DMS53 treated with DMSO at 0.1 percent for 48 hours (cell line): ENCODE results near the gene HOXB8.

Experiments used
- DNase-seq: peaks from one replicate; lab custom pipeline; 2025; ENCODE audit not compliant: unreplicated experiment; lab: John Stamatoyannopoulos, UW

Gene HOXB8

GRCh38 chr17:48624544-48625494, 9.7 kb upstream of the HOXB8 start:
- DNase-seq: no peak

DNA sequence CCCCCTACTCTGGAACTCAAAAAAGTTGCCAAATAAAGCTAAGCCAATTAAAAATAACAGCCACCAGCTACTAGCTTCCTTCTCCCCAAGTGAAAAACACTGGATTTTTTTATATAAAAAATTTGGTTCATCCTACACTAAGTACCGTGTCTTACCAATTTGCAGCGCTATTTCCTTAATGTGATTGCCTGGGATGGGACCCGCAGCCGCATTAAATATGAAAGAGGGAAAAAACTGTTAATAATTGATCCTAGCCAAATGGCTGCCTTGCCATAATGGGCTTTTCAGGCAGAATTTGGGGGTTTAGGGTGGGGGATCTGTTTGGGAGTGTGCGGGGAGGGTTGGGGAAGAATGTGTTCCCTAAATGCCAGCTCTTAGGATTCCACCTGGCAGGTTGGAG, 9.0 kb upstream of the HOXB8 start:
- no peak for DNase-seq

DNA sequence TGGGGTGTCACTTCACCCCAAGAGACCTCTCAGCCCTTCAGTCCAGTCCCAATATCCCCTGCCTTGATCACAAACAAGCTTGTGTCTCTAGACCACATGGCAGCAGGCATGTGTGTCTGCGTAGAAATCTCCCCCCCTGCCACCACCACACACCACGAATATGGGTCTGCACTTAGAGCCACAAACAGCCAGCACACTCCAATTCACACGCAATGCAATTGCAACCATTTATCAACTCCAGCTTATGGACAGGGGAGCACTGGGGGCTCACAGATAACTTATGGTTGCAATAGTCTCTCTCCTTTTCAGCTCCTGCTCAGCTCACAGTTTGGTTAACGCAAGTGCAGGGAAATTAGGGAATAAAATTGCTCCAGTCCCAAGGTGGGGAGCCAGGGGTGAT, 8.5 kb upstream of the HOXB8 start:
- DNase-seq: no peak

DNA sequence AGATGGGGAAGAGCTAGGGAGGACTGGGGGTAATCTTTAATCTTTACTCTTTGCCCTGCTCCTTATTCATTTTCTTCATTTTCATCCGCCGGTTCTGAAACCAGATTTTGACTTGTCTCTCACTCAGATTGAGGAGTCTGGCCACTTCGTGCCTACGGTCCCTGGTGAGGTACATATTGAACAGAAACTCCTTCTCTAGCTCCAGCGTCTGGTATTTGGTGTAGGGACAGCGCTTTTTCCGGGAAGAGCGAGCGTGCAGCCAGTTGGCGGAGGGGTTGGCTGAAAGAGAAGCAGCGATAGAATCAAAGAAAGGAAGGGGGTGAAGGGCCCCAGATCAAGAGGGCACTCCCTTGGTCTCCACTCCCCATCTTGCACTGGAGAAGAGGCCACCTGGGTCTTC, 7.8 kb upstream of the HOXB8 start:
- no peak for DNase-seq

DNA sequence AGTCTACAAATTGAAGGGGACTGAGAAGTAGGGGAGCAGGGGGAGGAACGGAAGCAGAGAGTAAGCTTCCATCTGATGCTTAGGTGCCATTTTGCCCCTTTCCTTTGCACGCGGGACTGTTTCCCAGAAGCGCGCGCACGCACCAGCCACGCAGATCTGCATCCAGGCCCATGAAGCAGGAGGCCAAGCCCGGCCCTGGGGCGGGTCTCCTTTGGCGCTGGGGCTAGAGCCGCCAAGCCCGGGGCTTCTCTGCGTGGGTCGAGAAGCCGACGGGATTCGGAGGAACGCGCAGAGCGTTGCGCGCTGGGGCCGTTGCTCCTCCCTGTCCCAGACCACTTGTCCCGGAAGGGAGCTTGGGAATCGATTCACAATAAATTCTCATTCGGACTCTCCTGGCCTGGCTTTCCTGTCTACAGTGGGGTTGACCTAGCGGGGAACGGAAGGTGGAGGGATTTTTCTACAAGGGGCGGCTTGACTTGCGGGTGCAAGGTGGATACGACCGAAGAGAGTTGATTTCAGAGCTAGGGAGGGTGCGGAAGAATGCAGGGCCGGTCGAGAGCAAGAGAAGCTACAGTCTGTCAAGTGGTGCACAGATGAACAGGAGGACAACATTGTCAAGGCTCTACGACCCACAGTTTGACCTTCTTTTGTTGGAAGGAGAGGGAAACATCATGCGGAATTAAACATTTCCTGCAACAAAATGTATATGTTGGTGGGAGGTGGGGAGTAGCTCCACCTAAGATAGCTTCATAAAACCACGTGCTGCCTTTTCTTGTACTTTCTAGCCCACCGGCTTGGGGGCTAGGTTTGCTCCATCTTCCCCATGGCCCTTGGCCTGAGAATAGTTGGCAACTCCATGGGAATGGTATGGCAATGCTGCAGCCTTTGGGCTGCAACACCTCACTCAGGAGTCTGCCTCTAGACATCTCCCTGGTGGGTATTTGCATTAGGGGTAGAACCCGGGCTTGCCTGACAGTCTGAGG, 6.6 kb upstream of the HOXB8 start:
- no peak for DNase-seq

GRCh38 chr17:48620461-48621139, 5.5 kb upstream of the HOXB8 start:
- no peak for DNase-seq

GRCh38 chr17:48619826-48620449, 4.8 kb upstream of the HOXB8 start:
- DNase-seq: no peak

- DNase-seq: peak; percentile 77
Measured at GRCh38 chr17:48618256-48618896, 3.3 kb upstream of the HOXB8 start.

DNA sequence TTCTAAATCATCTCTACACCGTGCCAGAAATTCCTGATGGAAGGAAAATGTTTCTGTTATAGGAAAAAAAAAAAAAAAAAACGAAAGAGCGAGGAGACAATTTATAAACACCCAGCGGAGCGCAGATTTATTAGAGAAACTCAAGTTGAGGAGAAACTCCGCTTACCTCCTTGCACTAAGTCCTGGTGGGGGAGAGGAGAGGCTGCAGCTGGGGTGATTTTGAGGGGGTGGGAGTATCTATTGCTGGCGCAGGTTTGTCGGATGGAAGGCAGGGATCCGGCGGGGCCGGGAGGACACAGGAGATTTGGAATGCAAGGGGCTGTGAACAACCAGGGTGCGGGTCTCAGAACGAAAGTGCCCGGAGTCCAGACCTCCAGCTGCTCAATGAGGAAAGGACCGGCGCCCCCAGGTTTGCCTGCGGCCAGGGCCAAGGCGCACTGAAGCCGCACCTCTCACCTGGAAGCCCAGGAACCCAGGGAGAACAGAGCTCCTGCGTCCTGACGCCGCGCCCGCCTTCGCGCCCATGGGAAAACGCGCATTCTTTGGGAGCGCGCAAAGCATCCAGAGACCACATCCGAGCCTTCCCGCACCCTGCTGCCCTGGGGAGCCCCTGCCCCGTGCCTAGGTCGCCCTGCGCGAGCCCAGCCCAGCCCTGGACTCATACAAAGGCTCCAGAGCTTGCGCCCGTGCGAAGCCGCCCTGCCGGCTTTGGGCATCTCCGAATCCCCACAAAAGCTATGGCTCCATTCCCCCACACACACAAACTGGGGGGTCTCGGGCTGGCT, 2.6 kb upstream of the HOXB8 start:
- DNase-seq: no peak

GRCh38 chr17:48616717-48617470, 1.8 kb upstream of the HOXB8 start:
- no peak for DNase-seq

DNA sequence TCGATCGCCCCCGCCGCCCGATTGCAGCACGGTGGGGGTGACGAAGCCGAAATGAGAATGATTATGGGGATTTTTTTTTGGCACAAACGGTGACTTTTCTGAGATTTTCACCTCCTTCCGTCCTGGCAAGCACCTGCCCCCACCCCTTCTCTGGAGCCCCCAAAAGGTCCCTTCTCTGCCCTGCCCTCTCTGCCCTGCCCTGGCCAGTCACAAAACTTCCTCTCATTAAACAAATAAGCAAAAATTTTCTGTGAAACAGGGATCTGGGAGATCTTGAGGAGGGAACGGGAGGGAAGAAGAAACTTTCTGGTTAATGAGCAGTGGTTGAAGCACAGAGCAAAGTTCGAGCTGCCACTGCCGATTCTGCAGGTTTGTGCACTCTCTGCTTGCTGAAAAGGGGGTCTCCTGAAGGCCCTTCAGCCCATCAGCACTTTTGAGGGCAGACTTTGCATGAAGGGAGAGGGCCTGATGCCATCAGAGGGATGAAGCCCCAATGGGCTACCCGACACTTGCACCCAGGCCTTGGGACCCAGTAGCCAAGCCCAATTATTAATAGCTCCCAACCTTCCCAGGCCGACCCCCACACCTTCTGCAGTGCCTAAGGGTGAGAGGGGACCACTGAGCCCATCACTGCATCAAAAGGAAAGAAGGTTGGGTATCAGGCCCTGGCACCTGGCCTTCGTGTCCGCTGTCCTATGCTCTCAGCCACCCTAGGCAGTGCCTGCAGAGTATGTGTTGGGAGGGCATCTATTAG, 1.0 kb upstream of the HOXB8 start:
- DNase-seq: no peak

DNA sequence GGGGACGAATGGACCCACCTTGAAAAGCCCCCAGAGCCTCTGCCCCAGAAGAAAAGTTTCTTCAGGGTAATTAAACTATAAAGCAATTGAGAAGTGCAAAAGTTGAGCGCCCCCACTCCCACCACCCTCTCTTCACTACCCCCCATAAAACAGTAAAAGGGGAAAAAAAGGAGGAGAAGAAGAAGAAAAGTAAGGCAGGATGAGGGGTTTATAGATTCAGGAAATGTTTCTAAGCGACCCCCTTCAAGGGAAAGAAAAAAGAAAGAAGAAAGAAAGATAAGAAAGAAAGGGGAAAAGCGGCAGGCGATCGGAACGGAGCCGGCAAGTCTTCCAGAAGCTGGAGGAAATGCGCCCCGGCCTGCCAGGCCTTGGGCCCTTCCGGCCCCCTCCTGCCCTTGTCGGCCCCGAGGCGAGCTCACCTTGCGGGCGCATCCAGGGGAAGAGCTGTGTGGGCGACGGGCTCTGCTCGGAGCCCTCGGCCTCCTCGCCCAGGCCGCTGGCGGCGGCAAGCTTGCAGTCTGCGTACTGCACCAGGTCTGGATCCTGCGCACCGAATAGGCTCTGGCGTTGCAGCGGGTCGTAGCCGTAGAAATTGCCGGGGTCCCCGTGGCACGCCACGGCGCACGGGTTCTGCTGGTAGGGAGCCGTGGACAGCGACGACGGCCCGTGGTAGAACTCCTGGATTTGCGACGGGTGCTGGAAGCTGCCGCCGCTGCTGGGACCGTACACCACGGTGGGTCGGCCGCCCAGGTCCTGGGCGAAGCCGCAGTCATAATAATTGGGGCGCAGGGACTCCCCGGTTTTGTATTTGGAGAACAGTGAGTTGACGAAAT, 1.0 kb downstream of the HOXB8 start:
- DNase-seq: no peak

DNA sequence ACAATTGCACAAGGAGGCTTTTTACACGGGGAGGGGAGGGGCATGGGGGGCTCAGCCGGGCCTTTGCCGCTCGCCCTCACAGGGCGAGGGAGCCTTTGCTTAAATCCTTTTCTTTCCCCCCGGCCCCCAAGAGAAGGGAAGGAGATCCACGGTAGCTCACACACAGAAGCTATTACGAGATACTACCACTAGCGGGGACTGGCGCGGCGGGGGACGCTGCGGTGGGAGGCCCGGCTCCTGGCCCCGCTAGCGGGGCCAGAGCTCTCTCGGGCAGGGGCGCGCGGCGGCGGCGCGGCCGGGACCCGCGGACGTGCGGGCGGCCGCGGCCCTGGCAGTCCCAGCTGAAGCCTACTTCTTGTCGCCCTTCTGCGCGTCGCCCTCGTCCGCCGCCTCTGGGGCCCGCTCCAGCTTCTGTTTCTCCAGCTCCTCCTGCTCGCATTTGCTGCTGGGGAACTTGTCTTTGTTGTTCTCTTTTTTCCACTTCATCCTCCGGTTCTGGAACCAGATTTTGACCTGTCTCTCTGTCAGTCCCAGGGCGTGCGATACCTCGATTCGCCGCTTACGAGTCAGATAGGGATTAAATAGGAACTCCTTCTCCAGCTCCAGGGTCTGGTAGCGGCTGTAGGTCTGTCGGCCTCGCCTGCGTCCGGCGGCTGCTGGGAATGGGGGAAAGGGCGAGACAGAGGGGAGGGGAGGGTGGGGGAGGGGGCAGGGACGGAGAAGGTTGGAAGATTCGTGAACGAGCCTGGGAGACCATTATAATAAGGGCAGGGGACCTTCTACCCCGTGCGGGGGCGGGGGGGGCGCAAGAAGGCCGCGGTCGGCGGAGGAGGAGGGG, 2.0 kb downstream of the HOXB8 start:
- no peak for DNase-seq

- DNase-seq: no peak
Measured at GRCh38 chr17:48612456-48612853, 2.6 kb downstream of the HOXB8 start.

GRCh38 chr17:48611681-48612455, 3.2 kb downstream of the HOXB8 start:
- DNase-seq: no peak
